Lung (tissue), 12 donors: ENCODE data around the gene USP37. TPM values are rescaled to one million over a fixed set of nuclear protein-coding genes. Genes with fewer than 3 reads are reported as not detected.

Experiments used
- ATAC-seq: fragments of 200-7000 bp; cut with Tn5 transposase; one replicate; pipeline ENCODE4 v1.9.1; 2020; ENCODE audit warnings: moderate number of reproducible peaks; ENCODE audit not compliant: insufficient read depth, low FRiP score
- DNase-seq, 3 donors: peaks; one replicate each; pipeline ENCODE4 v3.0.0-alpha.2; 2013 to 2017
- H3K27ac ChIP-seq, 2 donors: one replicate each; pipeline ENCODE4 v1.5.1; 2013; ENCODE audit warnings: mild to moderate bottlenecking in 2 of 2, moderate library complexity in 2 of 2, control low read depth in 1 of 2, inconsistent platforms in 1 of 2, low read depth in 1 of 2, low read length in 1 of 2
- H3K27me3 ChIP-seq, 3 donors: one replicate each; pipeline ENCODE4 v1.5.1; 2013; ENCODE audit warnings: low read length in 2 of 3; ENCODE audit not compliant: control insufficient read depth in 3 of 3, insufficient read depth in 3 of 3
- H3K36me3 ChIP-seq, 4 donors: one replicate each; pipeline ENCODE4 v1.5.1; 2013; ENCODE audit warnings: low read length in 4 of 4, mild to moderate bottlenecking in 1 of 4, moderate library complexity in 1 of 4; ENCODE audit not compliant: control insufficient read depth in 4 of 4, insufficient read depth in 4 of 4
- H3K4me1 ChIP-seq, 5 donors: one replicate each; pipeline ENCODE4 v1.5.1; 2013; ENCODE audit warnings: low read length in 5 of 5, mild to moderate bottlenecking in 2 of 5, moderate library complexity in 1 of 5; ENCODE audit not compliant: control insufficient read depth in 5 of 5, insufficient read depth in 5 of 5
- H3K4me3 ChIP-seq: one replicate; pipeline ENCODE4 v1.5.1; 2013; ENCODE audit warnings: mild to moderate bottlenecking, control low read depth, moderate library complexity
- H3K9ac ChIP-seq, 2 donors: one replicate each; pipeline ENCODE4 v1.5.1; 2013; ENCODE audit warnings: low read length in 2 of 2, control low read depth in 1 of 2; ENCODE audit not compliant: insufficient read depth in 1 of 2
- H3K9me3 ChIP-seq, 4 donors: one replicate each; pipeline ENCODE4 v1.5.1; 2013; ENCODE audit warnings: low read length in 3 of 4, mild to moderate bottlenecking in 1 of 4, moderate library complexity in 1 of 4; ENCODE audit not compliant: control insufficient read depth in 4 of 4, insufficient read depth in 3 of 4
- CTCF ChIP-seq: IDR thresholded peaks from 2 replicates; pipeline ENCODE4 v1.5.1; 2012; ENCODE audit warnings: mild to moderate bottlenecking; ENCODE audit errors: control extremely low read depth, extremely low read depth
- WGBS, 2 donors: extraction: QIAGEN DNeasy Blood & Tissue Kit; methylation state at CpG; one replicate each; pipeline ENCODE4 v1.1.7; 2013; 5-methylcytosine and 5-hydroxymethylcytosine counted together
- polyA plus RNA-seq, 2 donors: library from polyadenylated mRNA; stranded (reverse); fragments of 200-250 nt; gene quantifications; one replicate each; pipeline ENCODE4 v1.2.1, GENCODE V29; 2013
- total RNA-seq, 2 donors: library from RNA; depleted of rRNA in 1 of 2; stranded (reverse); fragments of >200 nt in 1 of 2; gene quantifications; one replicate each; pipeline ENCODE4 v1.2.1, GENCODE V29; 2014 to 2021
- donor health status: control.
- donor health status: control.
- donor health status: Bipolar disorder and iron deficiency.
- donor health status: healthy.
- donor health status: DM: yes; HTN: yes; CAD: no.

The USP37 gene
- total and polyA plus RNA-seq, 4 donors, result 2.6 to 23.5 (median 8.1) TPM

GRCh38 chr2:218474527-218474926, 93.6 kb downstream of the USP37 start:
- Histone ChIP-seq H3K36me3 (peaks cover 3 to 28% (median 14%) of the 10 kb centered on the region in 4 donors), H3K9me3 (no peaks in the 10 kb centered on the region), H3K4me3 (no peak overlapping the region), H3K27ac (no peak overlapping the region), H3K27me3 (no peaks in the 10 kb centered on the region), H3K9ac (no peak overlapping the region), H3K4me1 (peaks cover 0 to 10% (median 0%) of the 10 kb centered on the region in 5 donors)
- ATAC-seq (no peak), DNase-seq (no peak)
- TF ChIP-seq CTCF, result no peak
- 85 to 94% methylated on average over 3 of the region's 3 CpGs for WGBS, 2 donors

GRCh38 chr2:218472988-218473387, 95.2 kb downstream of the USP37 start:
- ATAC-seq (no peak), DNase-seq (no peak)
- no peak overlapping the region for H3K9ac ChIP-seq
- H3K27me3 ChIP-seq, result no peaks in the 10 kb centered on the region
- TF ChIP-seq CTCF, result no peak
- H3K9me3 ChIP-seq, result no peaks in the 10 kb centered on the region
- H3K4me1 ChIP-seq, result peaks cover 0 to 10% (median 0%) of the 10 kb centered on the region in 5 donors
- no peak overlapping the region for H3K27ac ChIP-seq
- peaks cover 3 to 22% (median 14%) of the 10 kb centered on the region in 4 donors for H3K36me3 ChIP-seq
- no peak overlapping the region for H3K4me3 ChIP-seq

- WGBS, 2 donors, result 55 to 70% methylated on average over 5 of the region's 5 CpGs
- peaks cover 0 to 9% (median 0%) of the 10 kb centered on the region in 5 donors for H3K4me1 ChIP-seq
- H3K4me3 ChIP-seq, result no peak overlapping the region
- no peaks in the 10 kb centered on the region for H3K27me3 ChIP-seq
- no peaks in the 10 kb centered on the region for H3K9me3 ChIP-seq
- no peak for DNase-seq
- TF ChIP-seq CTCF, result no peak
- H3K9ac ChIP-seq, result no peak overlapping the region
- peak; percentile 66 for ATAC-seq
- peaks cover 3 to 22% (median 14%) of the 10 kb centered on the region in 4 donors for H3K36me3 ChIP-seq
- no peak overlapping the region for H3K27ac ChIP-seq
Observed at GRCh38 chr2:218471982-218472381, 96.2 kb downstream of the USP37 start.

GRCh38 chr2:218471036-218471435, 97.1 kb downstream of the USP37 start:
- 63 to 78% methylated on average over 2 of the region's 2 CpGs for WGBS, 2 donors
- Histone ChIP-seq H3K9ac (no peak overlapping the region), H3K4me1 (peaks cover 0 to under 1% (median 0%) of the 10 kb centered on the region in 5 donors), H3K27ac (no peak overlapping the region), H3K9me3 (no peaks in the 10 kb centered on the region), H3K27me3 (no peaks in the 10 kb centered on the region), H3K36me3 (peaks cover 3 to 19% (median 13%) of the 10 kb centered on the region in 4 donors), H3K4me3 (no peak overlapping the region)
- DNase-seq (no peak), ATAC-seq (no peak)
- no peak for TF ChIP-seq CTCF
